Measurements from ENCODE around the gene CLSTN3.

- no peak for TF ChIP-seq POLR2A (IDR thresholded peaks at IDR 0.05)
- no peak for TF ChIP-seq CTCF (IDR thresholded peaks at IDR 0.05)
Observed at GRCh38 chr12:7107636-7108002, 22.6 kb upstream of the CLSTN3 start.
